Choroid plexus epithelial cell (primary cell): ENCODE data around the gene MRPL28.

ENCODE experiments used
- DNase-seq: peaks from one replicate; pipeline ENCODE4 v3.0.0-alpha.2; 2010; ENCODE audit warnings: low read depth
- H3K4me3 ChIP-seq: 2 replicates; pipeline ENCODE4 v1.5.1; 2011; ENCODE audit warnings: low read depth, mild to moderate bottlenecking, control low read depth, low read length, moderate library complexity
- CTCF ChIP-seq: conservative IDR thresholded peaks from 2 replicates; pipeline ENCODE4 v1.5.1; 2011; ENCODE audit warnings: low read depth, mild to moderate bottlenecking, control low read depth, inconsistent platforms, low read length, moderate library complexity

The MRPL28 gene

GRCh38 chr16:373020-373598 lies 2.8 kb upstream of the MRPL28 start:
- no peak for DNase-seq
- H3K4me3 ChIP-seq, result no peak overlapping the region
- TF ChIP-seq CTCF, result no peak

DNA sequence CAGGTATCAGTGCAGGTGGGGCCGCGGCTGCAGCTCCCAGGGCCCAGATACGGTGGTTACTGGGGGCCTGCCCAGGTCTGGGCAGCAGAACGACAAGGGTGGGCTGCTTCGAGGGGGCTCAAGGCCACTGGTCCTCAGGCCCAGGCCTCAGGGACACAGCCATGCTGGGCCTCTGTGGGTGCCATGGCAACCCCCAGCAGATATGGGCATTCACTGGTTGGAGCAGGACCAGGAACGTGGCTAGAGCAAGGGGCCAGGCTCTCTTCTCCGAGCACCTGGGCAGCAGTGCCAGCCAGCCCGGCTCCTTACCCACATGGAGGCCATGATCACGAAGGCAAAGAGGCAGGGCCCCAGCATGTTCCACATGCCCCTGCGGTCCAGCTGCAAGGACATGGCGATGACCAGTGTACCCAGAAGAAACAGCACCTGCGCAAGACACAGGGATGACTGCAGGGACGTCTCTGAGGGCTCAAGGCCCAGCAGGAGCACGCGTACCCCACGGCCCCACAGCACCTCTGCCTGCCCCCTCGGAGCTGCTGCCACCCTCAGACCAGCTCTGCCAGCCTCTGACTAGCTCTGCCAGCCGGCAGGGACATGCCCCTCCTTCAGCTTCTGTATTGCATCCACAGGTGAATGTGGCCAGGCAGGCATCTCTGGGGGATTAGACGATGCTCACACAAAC lies 2.1 kb upstream of the MRPL28 start:
- no peak for DNase-seq
- no peak for TF ChIP-seq CTCF
- H3K4me3 ChIP-seq, result no peak overlapping the region

GRCh38 chr16:371515-372301 lies 1.4 kb upstream of the MRPL28 start:
- H3K4me3 ChIP-seq, result no peak overlapping the region
- no peak for DNase-seq
- no peak for TF ChIP-seq CTCF

GRCh38 chr16:370979-371514 lies 709 bp upstream of the MRPL28 start:
- no peak overlapping the region for H3K4me3 ChIP-seq
- no peak for TF ChIP-seq CTCF

DNA sequence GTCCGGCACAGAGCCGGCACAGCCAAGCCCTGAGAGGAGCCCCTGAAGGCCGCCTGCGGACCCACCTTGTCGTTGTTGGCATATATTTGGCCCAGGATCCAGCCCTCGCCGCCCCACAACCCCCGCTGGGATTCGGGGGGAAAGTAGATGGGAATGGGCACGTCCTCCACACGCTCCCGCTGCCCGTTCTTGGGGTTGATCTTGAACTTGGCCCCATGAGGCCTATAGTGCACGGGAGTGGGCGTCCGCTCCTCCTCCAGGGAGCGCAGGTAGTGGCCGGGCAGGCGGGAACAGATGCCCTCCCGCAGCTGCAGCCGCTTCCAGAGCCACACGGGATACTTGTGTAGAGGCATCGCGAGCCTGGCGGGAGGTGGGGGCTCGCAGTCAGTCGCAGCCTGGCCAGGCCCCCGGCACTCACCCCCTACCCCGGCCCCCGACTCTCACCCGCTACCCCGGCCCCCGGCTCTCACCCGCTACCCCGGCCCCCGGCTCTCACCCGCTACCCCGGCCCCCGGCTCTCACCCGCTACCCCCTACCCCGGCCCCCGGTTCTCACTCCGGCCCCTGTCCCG lies 387 bp downstream of the MRPL28 start:
- TF ChIP-seq CTCF, result no peak
- H3K4me3 ChIP-seq, result peak overlapping the region; percentile 48
- DNase-seq, result no peak

More at GRCh38 chr16:370979-371514, 709 bp upstream of the MRPL28 start:
- DNase-seq, result no peak

DNA sequence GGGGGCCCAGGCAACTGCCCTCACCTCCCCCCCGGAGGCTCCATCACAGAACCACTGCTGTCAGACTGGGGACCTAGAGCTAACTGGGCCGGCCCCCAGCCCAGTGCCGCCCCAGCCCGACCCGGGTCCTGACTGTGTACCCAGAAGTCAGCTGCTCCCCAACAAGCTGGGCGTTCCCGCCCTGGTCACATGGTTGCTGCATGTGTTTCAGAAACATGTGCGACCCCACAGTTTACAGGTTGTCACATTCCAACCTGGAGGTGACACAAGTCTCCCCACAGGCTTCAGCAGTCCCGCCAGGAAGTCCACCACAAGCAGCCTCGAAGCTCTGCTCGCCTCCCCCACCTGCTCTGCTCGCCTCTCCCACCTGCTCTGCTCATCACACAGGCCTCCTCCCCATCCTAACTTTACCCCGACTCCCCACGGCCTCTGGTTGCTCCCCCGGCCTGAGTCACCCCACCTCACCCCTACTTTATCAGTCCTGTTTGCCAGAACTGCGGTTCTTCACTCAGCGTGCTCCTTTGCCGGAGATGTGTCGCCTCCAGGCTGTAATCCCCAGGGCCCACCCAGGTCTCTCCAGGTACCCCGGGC lies 968 bp downstream of the MRPL28 start:
- peak overlapping the region; percentile 48 for H3K4me3 ChIP-seq
- no peak for TF ChIP-seq CTCF
- DNase-seq, result no peak
